Cardiac muscle cell (in vitro differentiated cells and primary cell): Measurements from ENCODE around the gene HADH. TPM values are rescaled to one million over a fixed set of nuclear protein-coding genes. Genes with fewer than 3 reads are reported as not detected.

Source experiments
- DNase-seq, 2 donors: peaks; one replicate each; pipeline versions ENCODE4 v3.0.0 to v3.0.0-alpha.2; 2010 to 2017; ENCODE audit warnings: low read depth in 1 of 2, low spot score in 1 of 2
- H3K27ac ChIP-seq: fragments of 200-600 bp; sonication (generic); 2 replicates; pipeline ENCODE4 v1.5.1; 2016
- H3K27me3 ChIP-seq: fragments of 200-600 bp; sonication (generic); 2 replicates; pipeline ENCODE4 v1.6.0; 2016; ENCODE audit warnings: control low read depth
- H3K36me3 ChIP-seq: fragments of 200-600 bp; sonication (generic); 2 replicates; pipeline ENCODE4 v1.5.1; 2016; ENCODE audit warnings: control low read depth
- H3K4me1 ChIP-seq: fragments of 200-600 bp; sonication (generic); 2 replicates; pipeline ENCODE4 v1.8.1; 2017; ENCODE audit warnings: low read depth, mild to moderate bottlenecking, mixed run types
- H3K4me3 ChIP-seq: fragments of 200-600 bp; sonication (generic); 2 replicates; pipeline ENCODE4 v1.5.1; 2016; ENCODE audit warnings: mild to moderate bottlenecking
- H3K9me3 ChIP-seq: fragments of 200-600 bp; sonication (generic); 2 replicates; pipeline ENCODE4 v1.5.1; 2017; ENCODE audit warnings: low read depth, mild to moderate bottlenecking, control low read depth
- polyA plus RNA-seq: library from polyadenylated mRNA; unstranded; fragments of >200 nt; fragmentation: Nextera tagmentation; extraction: Ambion mirVana; gene quantifications from 2 replicates; pipeline ENCODE4 v1.2.1, GENCODE V29; 2016
- total RNA-seq: library from RNA; depleted of rRNA; stranded (reverse); fragments of >200 nt; gene quantifications from 2 replicates; pipeline ENCODE4 v1.2.3, GENCODE V29; 2016
- TF ChIP-seq, protein P1 (sequence below): IDR thresholded peaks from 2 replicates; pipeline ENCODE4 v1.5.1; 2012; ENCODE audit warnings: low read depth, mild to moderate bottlenecking, low read length

HADH gene
- total and polyA plus RNA-seq, 2 experiments from 2014 or later = 59.1 to 84.7 TPM

DNA sequence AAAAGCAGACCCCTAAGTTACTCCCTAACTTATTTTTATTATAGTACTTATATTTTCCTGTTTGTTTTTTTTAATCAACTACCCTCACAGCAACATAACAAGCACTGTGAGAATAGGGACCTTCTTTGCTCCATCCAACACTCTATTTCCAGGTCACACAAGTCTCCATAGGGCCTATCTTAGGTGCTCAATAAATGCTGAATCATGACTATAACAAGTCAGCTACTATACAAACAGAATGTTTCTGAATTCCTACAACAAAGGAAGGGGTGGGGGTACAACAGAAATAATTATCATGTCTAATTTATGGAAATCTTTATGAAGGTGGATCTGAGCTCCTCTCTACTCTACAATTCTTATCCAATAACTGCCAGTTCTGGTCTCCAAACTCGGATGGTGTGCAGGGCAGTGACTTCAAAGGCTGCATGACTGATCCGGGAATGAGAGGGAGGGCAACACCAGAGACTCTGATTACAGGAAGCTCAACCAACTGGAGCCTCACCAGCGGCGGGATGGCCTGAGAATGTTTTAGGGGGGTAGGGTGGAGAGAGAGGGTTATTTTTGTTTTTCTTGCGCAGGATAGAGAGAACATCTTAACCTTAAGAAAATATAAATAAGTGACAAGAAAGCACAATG, 71.1 kb downstream of the HADH start:
- TF ChIP-seq, protein P1, sequence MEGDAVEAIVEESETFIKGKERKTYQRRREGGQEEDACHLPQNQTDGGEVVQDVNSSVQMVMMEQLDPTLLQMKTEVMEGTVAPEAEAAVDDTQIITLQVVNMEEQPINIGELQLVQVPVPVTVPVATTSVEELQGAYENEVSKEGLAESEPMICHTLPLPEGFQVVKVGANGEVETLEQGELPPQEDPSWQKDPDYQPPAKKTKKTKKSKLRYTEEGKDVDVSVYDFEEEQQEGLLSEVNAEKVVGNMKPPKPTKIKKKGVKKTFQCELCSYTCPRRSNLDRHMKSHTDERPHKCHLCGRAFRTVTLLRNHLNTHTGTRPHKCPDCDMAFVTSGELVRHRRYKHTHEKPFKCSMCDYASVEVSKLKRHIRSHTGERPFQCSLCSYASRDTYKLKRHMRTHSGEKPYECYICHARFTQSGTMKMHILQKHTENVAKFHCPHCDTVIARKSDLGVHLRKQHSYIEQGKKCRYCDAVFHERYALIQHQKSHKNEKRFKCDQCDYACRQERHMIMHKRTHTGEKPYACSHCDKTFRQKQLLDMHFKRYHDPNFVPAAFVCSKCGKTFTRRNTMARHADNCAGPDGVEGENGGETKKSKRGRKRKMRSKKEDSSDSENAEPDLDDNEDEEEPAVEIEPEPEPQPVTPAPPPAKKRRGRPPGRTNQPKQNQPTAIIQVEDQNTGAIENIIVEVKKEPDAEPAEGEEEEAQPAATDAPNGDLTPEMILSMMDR = no peak
- Histone ChIP-seq H3K4me1 (no peaks in the 10 kb centered on the region), H3K4me3 (no peak overlapping the region), H3K9me3 (no peaks in the 10 kb centered on the region), H3K27ac (no peak overlapping the region), H3K27me3 (no peaks in the 10 kb centered on the region), H3K36me3 (peaks cover 9% of the 10 kb centered on the region)
- DNase-seq = no peak

DNA sequence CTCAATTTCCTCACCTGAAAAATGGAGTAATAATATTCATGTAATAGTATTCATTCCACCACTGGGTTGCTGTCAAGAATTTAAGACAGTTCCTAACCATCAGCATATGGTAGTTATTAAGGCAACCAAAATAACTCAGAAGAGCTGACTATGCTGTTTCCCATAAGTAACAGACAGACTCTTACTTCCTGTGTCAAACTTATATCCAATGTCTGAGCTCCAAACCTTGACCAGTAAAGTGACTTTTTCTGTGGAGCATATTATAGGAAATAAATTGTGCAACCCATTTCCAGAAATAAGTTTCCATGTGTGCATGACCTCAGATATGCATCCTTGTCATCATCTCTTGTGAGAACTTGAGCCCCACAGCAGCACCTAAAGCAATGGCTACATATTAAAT, 78.8 kb downstream of the HADH start:
- TF ChIP-seq, protein P1 = no peak
- Histone ChIP-seq H3K4me3 (no peak overlapping the region), H3K27ac (no peak overlapping the region), H3K36me3 (peaks cover 16% of the 10 kb centered on the region), H3K27me3 (no peaks in the 10 kb centered on the region), H3K4me1 (no peaks in the 10 kb centered on the region), H3K9me3 (no peaks in the 10 kb centered on the region)
- peak in 1 of 2 donors; percentile 20 for DNase-seq

DNA sequence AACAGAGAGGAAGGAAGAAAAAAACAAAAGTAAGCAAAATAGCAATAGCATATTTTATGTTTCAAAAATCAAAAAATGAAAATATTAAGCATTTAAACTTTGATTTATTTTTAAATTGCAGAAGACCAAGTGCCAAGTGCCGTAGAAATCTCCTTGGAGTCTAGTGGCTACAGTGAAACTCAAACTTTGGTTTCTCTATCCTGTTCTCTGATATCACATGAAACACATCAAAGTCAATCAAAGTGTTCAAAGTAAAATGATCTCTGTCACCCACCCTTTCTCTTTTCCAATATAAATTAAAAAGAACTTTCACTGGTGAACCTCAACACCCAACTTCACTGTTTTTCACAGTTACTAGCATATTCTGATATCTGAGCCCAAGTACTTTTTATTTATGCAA, 81.1 kb downstream of the HADH start:
- Histone ChIP-seq H3K27ac (no peak overlapping the region), H3K9me3 (no peaks in the 10 kb centered on the region), H3K27me3 (no peaks in the 10 kb centered on the region), H3K4me3 (no peak overlapping the region), H3K36me3 (peaks cover 27% of the 10 kb centered on the region), H3K4me1 (no peaks in the 10 kb centered on the region)
- TF ChIP-seq, protein P1 = no peak
- DNase-seq = no peak

DNA sequence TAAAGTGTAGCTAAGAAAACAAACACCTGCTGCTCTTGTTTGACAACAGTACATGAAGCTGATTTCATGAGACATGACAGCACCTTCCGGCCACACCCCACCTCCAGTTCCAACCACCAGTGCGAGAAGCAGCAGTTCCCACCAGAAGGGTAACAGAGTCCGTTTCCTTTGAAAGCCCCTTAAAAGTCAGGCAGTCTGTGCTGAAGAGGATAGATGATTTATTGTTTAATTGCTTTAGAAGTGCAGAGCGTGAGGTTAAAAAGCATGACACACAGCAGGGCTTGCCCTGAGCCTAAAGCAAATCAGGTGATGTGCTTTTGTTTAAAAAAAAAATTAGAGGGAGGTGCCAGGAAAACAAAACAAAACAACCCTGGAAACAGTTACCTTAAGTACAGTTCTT, 82.6 kb downstream of the HADH start:
- no peaks in the 10 kb centered on the region for H3K4me1 ChIP-seq
- TF ChIP-seq, protein P1 = no peak
- no peaks in the 10 kb centered on the region for H3K27me3 ChIP-seq
- H3K4me3 ChIP-seq = no peak overlapping the region
- no peak for DNase-seq
- no peaks in the 10 kb centered on the region for H3K9me3 ChIP-seq
- no peak overlapping the region for H3K27ac ChIP-seq
- H3K36me3 ChIP-seq = peaks cover 35% of the 10 kb centered on the region

DNA sequence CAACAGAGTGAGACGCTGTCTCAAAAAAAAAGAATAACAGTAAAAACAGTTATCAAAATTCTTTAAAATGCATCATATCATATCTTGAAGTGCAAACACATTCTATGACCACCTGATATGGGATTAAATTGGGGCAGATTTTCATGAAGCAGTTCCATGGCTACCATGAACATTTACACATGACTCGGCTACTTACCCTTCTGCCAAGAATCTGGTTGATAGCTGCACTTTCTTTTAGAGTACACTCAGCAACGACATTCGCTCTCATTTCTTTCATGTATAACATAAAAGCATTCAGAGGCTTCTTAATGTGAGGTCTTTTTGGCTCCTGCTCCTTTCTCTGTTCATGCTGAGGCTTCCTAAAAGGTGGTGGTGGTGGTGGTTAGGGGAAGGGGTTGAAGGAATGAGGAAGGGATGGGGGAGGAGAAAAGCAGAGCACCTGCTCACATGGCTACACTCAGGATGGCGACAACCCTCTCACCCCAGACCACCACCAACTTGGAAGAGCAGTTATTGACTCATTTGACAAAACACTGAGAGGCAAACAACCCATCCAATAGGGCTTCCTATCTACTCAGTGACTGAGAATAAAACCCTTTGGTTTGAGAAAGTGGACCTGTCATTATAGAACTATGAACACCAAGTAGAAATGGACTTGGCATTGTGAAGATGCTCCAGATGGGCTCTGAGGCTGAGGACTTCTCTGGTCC, 88.5 kb downstream of the HADH start:
- Histone ChIP-seq H3K27me3 (no peaks in the 10 kb centered on the region), H3K9me3 (no peaks in the 10 kb centered on the region), H3K4me1 (no peaks in the 10 kb centered on the region), H3K4me3 (no peak overlapping the region), H3K27ac (no peak overlapping the region), H3K36me3 (peaks cover 52% of the 10 kb centered on the region)
- peak in 1 of 2 donors; percentile 1 for DNase-seq
- TF ChIP-seq, protein P1 = no peak
